Neural progenitor cell (in vitro differentiated cells): ENCODE measurements around the gene DISP1. TPM values are rescaled to one million over a fixed set of nuclear protein-coding genes. Genes with fewer than 3 reads are reported as not detected.

Experiments
- DNase-seq: peaks from one replicate; pipeline ENCODE4 v3.0.0-alpha.2; 2016; ENCODE audit warnings: low spot score
- H2AFZ ChIP-seq: fragments of 200-600 bp; sonication (generic); replicated peaks from 2 replicates; pipeline ENCODE4 v1.6.1; 2016; ENCODE audit warnings: antibody characterized with exemption
- H3F3A ChIP-seq: fragments of 200-600 bp; sonication (generic); 2 replicates; pipeline ENCODE4 v1.6.1; 2016; ENCODE audit warnings: antibody characterized with exemption, low read depth
- H3K27ac ChIP-seq: fragments of 200-600 bp; sonication (generic); 2 replicates; pipeline ENCODE4 v1.5.1; 2016; ENCODE audit warnings: mild to moderate bottlenecking
- H3K27me3 ChIP-seq: fragments of 200-600 bp; sonication (generic); 2 replicates; pipeline ENCODE4 v1.6.1; 2016; ENCODE audit warnings: mild to moderate bottlenecking, moderate library complexity
- H3K36me3 ChIP-seq: fragments of 200-600 bp; sonication (generic); 2 replicates; pipeline ENCODE4 v1.5.1; 2016
- H3K4me1 ChIP-seq: fragments of 200-600 bp; sonication (generic); 2 replicates; pipeline ENCODE4 v1.6.1; 2016; ENCODE audit warnings: mixed run types
- H3K4me2 ChIP-seq: fragments of 200-600 bp; sonication (generic); 2 replicates; pipeline ENCODE4 v1.6.1; 2016
- H3K4me3 ChIP-seq: fragments of 200-600 bp; sonication (generic); 2 replicates; pipeline ENCODE4 v1.5.1; 2016
- H3K79me2 ChIP-seq: fragments of 200-600 bp; sonication (generic); 2 replicates; pipeline ENCODE4 v1.6.1; 2016; ENCODE audit warnings: low read depth
- H3K9ac ChIP-seq: fragments of 200-600 bp; sonication (generic); 2 replicates; pipeline ENCODE4 v1.6.1; 2016
- H3K9me3 ChIP-seq: fragments of 200-600 bp; sonication (generic); 2 replicates; pipeline ENCODE4 v1.5.1; 2016; ENCODE audit warnings: low read depth
- H4K20me1 ChIP-seq: fragments of 200-600 bp; sonication (generic); 2 replicates; pipeline ENCODE4 v1.6.1; 2016; ENCODE audit warnings: low read depth
- H3K27ac Mint-ChIP-seq: 3 replicates; pipeline ENCODE4 v1.8.0; 2021; ENCODE audit warnings: mixed read lengths
- H3K27me3 Mint-ChIP-seq: 2 replicates; pipeline ENCODE4 v1.8.0; 2022; ENCODE audit warnings: low read depth, mild to moderate bottlenecking, inconsistent platforms, moderate library complexity, mixed read lengths; ENCODE audit not compliant: insufficient read depth
- H3K36me3 Mint-ChIP-seq: 3 replicates; pipeline ENCODE4 v1.8.0; 2021; ENCODE audit warnings: mixed read lengths
- H3K4me1 Mint-ChIP-seq: 3 replicates; pipeline ENCODE4 v1.8.0; 2021; ENCODE audit warnings: mixed read lengths
- H3K4me3 Mint-ChIP-seq: 3 replicates; pipeline ENCODE4 v1.8.0; 2021; ENCODE audit warnings: mild to moderate bottlenecking, moderate library complexity, mixed read lengths
- H3K9me3 Mint-ChIP-seq: 3 replicates; pipeline ENCODE4 v1.8.0; 2020; ENCODE audit warnings: mixed read lengths
- CTCF ChIP-seq: fragments of 200-600 bp; sonication (generic); IDR thresholded peaks from 2 replicates; pipeline ENCODE4 v1.5.1; 2017; ENCODE audit warnings: antibody characterized with exemption, mild to moderate bottlenecking
- EZH2 ChIP-seq: fragments of 200-600 bp; sonication (generic); IDR thresholded peaks from 2 replicates; pipeline ENCODE4 v1.6.1; 2017; ENCODE audit warnings: antibody characterized with exemption, mild to moderate bottlenecking, moderate library complexity
- EZH2phosphoT487 ChIP-seq: fragments of 200-600 bp; sonication (generic); IDR thresholded peaks from 2 replicates; pipeline ENCODE4 v1.6.1; 2017; ENCODE audit warnings: antibody characterized with exemption
- total RNA-seq: library from RNA; depleted of rRNA; stranded (reverse); fragments of >200 nt; gene quantifications from 2 replicates; pipeline ENCODE4 v1.2.3, GENCODE V29; 2015; ENCODE audit warnings: low replicate concordance

DISP1 gene
- total RNA-seq, 1 donor from 2014 or later: 6.5 TPM

DNA sequence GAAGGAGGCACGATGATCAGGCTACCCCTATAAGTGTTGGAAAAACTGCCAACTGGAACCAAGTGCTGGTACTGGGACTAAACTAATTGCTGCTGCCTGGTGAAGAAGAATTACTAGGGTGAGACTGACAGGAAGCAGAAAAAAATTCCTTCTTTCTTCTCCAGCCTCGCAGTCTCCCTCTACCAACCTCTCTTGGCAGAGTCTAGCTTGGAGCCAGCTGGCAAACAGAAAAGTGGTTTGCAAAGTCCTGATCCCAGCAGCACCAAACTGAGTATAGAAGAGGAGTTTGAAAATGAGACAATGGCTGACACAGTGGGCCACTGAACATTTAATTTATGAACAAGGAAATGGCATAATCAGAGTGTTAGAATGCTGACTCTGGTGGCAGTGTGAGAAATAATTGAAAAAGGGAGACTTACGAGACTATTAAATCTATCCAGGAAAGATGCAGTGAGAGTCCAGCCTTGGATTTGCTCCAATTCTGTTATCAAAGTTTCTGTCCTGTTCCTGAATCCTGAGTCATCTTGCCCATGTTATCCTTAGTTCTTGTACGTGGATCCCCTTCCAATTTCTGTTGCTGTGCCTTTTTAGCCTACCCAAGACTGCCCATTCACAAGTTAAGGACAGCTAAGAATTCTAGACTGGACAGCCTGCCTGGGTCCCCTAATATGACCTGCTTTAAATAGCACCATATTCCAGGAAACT lies 23.7 kb upstream of the DISP1 start:
- no peaks in the 10 kb centered on the region for H3K9me3 Mint-ChIP-seq
- Histone ChIP-seq H3K27ac (no peak overlapping the region), H3K79me2 (no peaks in the 10 kb centered on the region), H3K4me2 (no peak overlapping the region), H3K4me3 (no peak overlapping the region), H3K9me3 (no peaks in the 10 kb centered on the region), H2AFZ (no peak overlapping the region), H3K4me1 (no peaks in the 10 kb centered on the region), H3K27me3 (no peaks in the 10 kb centered on the region), H3K36me3 (no peaks in the 10 kb centered on the region), H3F3A (no peaks in the 10 kb centered on the region), H3K9ac (no peak overlapping the region), H4K20me1 (no peaks in the 10 kb centered on the region)
- no peaks in the 10 kb centered on the region for H3K36me3 Mint-ChIP-seq
- no peak overlapping the region for H3K27ac Mint-ChIP-seq
- H3K4me1 Mint-ChIP-seq: no peaks in the 10 kb centered on the region
- H3K27me3 Mint-ChIP-seq: peaks cover 3% of the 10 kb centered on the region
- no peak for DNase-seq
- TF ChIP-seq EZH2: no peak
- TF ChIP-seq CTCF: no peak
- no peak for TF ChIP-seq EZH2phosphoT487
- H3K4me3 Mint-ChIP-seq: no peak overlapping the region

- Mint-ChIP-seq H3K27me3 (no peaks in the 10 kb centered on the region), H3K4me3 (no peak overlapping the region), H3K4me1 (no peaks in the 10 kb centered on the region), H3K27ac (no peak overlapping the region), H3K9me3 (no peaks in the 10 kb centered on the region), H3K36me3 (no peaks in the 10 kb centered on the region)
- Histone ChIP-seq H3F3A (no peaks in the 10 kb centered on the region), H3K9me3 (no peaks in the 10 kb centered on the region), H3K27ac (no peak overlapping the region), H3K4me3 (no peak overlapping the region), H3K27me3 (no peaks in the 10 kb centered on the region), H4K20me1 (no peaks in the 10 kb centered on the region), H3K36me3 (no peaks in the 10 kb centered on the region), H3K4me1 (no peaks in the 10 kb centered on the region), H3K9ac (no peak overlapping the region), H3K79me2 (no peaks in the 10 kb centered on the region), H3K4me2 (no peak overlapping the region), H2AFZ (no peak overlapping the region)
- peak; percentile 44 for DNase-seq
- TF ChIP-seq CTCF: peak; percentile 87
- no peak for TF ChIP-seq EZH2
- TF ChIP-seq EZH2phosphoT487: no peak
Measured at GRCh38 chr1:222792744-222793143, 22.1 kb upstream of the DISP1 start.

- Histone ChIP-seq H2AFZ (no peak overlapping the region), H4K20me1 (no peaks in the 10 kb centered on the region), H3K36me3 (no peaks in the 10 kb centered on the region), H3K4me1 (no peaks in the 10 kb centered on the region), H3K9ac (no peak overlapping the region), H3K9me3 (no peaks in the 10 kb centered on the region), H3K27me3 (no peaks in the 10 kb centered on the region), H3K4me2 (no peak overlapping the region), H3K4me3 (no peak overlapping the region), H3K27ac (no peak overlapping the region), H3F3A (no peaks in the 10 kb centered on the region), H3K79me2 (no peaks in the 10 kb centered on the region)
- Mint-ChIP-seq H3K4me3 (no peak overlapping the region), H3K4me1 (peaks cover 13% of the 10 kb centered on the region), H3K36me3 (no peaks in the 10 kb centered on the region), H3K9me3 (no peaks in the 10 kb centered on the region), H3K27me3 (peaks cover 2% of the 10 kb centered on the region), H3K27ac (no peak overlapping the region)
- TF ChIP-seq EZH2 (no peak), EZH2phosphoT487 (no peak), CTCF (no peak)
- DNase-seq: no peak
Measured at GRCh38 chr1:222794656-222795474, 20.0 kb upstream of the DISP1 start.
